GM21737 (cell line): ENCODE data around the gene SIRPA.

ENCODE experiments used
- ATAC-seq: cut with Tn5 transposase; IDR thresholded peaks from one replicate; pipeline ENCODE4 v1.9.1; 2021; ENCODE audit warnings: mild to moderate bottlenecking, moderate library complexity; ENCODE audit not compliant: unreplicated experiment

The SIRPA gene

GRCh38 chr20:1930165-1930564, 35.0 kb downstream of the SIRPA start:
- ATAC-seq: no peak

GRCh38 chr20:1931830-1932229, 36.6 kb downstream of the SIRPA start:
- ATAC-seq: no peak

GRCh38 chr20:1932971-1933370, 37.8 kb downstream of the SIRPA start:
- ATAC-seq: no peak

- ATAC-seq: no peak
Measured at GRCh38 chr20:1933465-1933870, 38.3 kb downstream of the SIRPA start.

- no peak for ATAC-seq
Measured at GRCh38 chr20:1934156-1934555, 38.9 kb downstream of the SIRPA start.

GRCh38 chr20:1934721-1935573, 39.7 kb downstream of the SIRPA start:
- ATAC-seq: no peak

GRCh38 chr20:1935696-1936366, 40.6 kb downstream of the SIRPA start:
- ATAC-seq: no peak

- no peak for ATAC-seq
Measured at GRCh38 chr20:1937316-1937976, 42.2 kb downstream of the SIRPA start.

GRCh38 chr20:1938464-1939269, 43.5 kb downstream of the SIRPA start:
- no peak for ATAC-seq

GRCh38 chr20:1939270-1939595, 44.0 kb downstream of the SIRPA start:
- ATAC-seq: no peak

GRCh38 chr20:1940581-1940980, 45.4 kb downstream of the SIRPA start:
- no peak for ATAC-seq

- ATAC-seq: no peak
Measured at GRCh38 chr20:1941226-1941625, 46.0 kb downstream of the SIRPA start.

GRCh38 chr20:1942061-1942460, 46.9 kb downstream of the SIRPA start:
- no peak for ATAC-seq

GRCh38 chr20:1942486-1943274, 47.5 kb downstream of the SIRPA start:
- ATAC-seq: no peak

GRCh38 chr20:1943275-1944002, 48.2 kb downstream of the SIRPA start:
- no peak for ATAC-seq

GRCh38 chr20:1944345-1945091, 49.3 kb downstream of the SIRPA start:
- no peak for ATAC-seq

GRCh38 chr20:1945134-1945618, 50.0 kb downstream of the SIRPA start:
- no peak for ATAC-seq

- ATAC-seq: no peak
Measured at GRCh38 chr20:1945660-1946059, 50.5 kb downstream of the SIRPA start.

GRCh38 chr20:1946442-1946761, 51.2 kb downstream of the SIRPA start:
- no peak for ATAC-seq
